Transverse colon (tissue), 4 donors: ENCODE results near the gene MRO. TPM values are rescaled to one million over a fixed set of nuclear protein-coding genes. Genes with fewer than 3 reads are reported as not detected.
"Not testable (repeated sequence)": the region's sequence is repeated elsewhere in the genome, so short reads cannot be mapped to it uniquely, and the experiment has no call there.

Experiments
- DNase-seq: peaks from one replicate; pipeline ENCODE4 v3.0.0-alpha.2; 2019
- H3K27ac ChIP-seq, 4 donors: fragments of 200-600 bp; sonication (generic); 2 replicates each; pipeline ENCODE4 v1.5.1; 2016 to 2018; ENCODE audit warnings: inconsistent platforms in 4 of 4
- H3K27me3 ChIP-seq: fragments of 200-600 bp; sonication (generic); 2 replicates; pipeline ENCODE4 v1.5.1; 2017; ENCODE audit warnings: inconsistent platforms
- H3K36me3 ChIP-seq, 4 donors: fragments of 200-600 bp; sonication (generic); 2 replicates each; pipeline ENCODE4 v1.5.1; 2017 to 2019; ENCODE audit warnings: inconsistent platforms in 4 of 4
- H3K4me1 ChIP-seq, 4 donors: fragments of 200-600 bp; sonication (generic); 2 replicates each; pipeline ENCODE4 v1.5.1; 2017 to 2020; ENCODE audit warnings: inconsistent platforms in 4 of 4
- H3K4me3 ChIP-seq, 4 donors: fragments of 200-600 bp; sonication (generic); 1 replicate in 1 of 4; 2 replicates in 3 of 4; pipeline versions ENCODE4 v1.5.1 to v1.6.1; 2017 to 2019; ENCODE audit warnings: inconsistent platforms in 4 of 4
- H3K9me3 ChIP-seq, 2 donors: fragments of 200-600 bp; sonication (generic); 2 replicates each; pipeline ENCODE4 v1.5.1; 2017 to 2019; ENCODE audit warnings: inconsistent platforms in 2 of 2
- EP300 ChIP-seq: sonication (generic); formaldehyde crosslinking; IDR thresholded peaks from one replicate; pipeline ENCODE4 v1.6.1; 2017; ENCODE audit warnings: antibody characterized with exemption, low read depth
- POLR2A ChIP-seq: fragments of 450-650 bp; IDR thresholded peaks from one replicate; pipeline ENCODE4 v1.6.1; 2016; ENCODE audit warnings: antibody characterized with exemption, mild to moderate bottlenecking, moderate library complexity
- POLR2AphosphoS5 ChIP-seq, 3 donors: sonication (generic); formaldehyde crosslinking; IDR thresholded peaks; one replicate each; pipeline ENCODE4 v1.6.1; 2016; ENCODE audit warnings: antibody characterized with exemption in 3 of 3
- WGBS, 2 donors: methylation state at CpG; one replicate each; pipeline ENCODE4 v1.1.5; 2018; ENCODE audit warnings: low coverage in 1 of 2; 5-methylcytosine and 5-hydroxymethylcytosine counted together
- in situ Hi-C, 4 donors: fragments of 200-750 bp; cut with MboI; loops; one replicate each; pipeline versions ENCODE4 v1.15.0 to v1.15.1; 2017; ENCODE audit warnings: low sequenced_read_pairs in 3 of 4, low pct_ligation_motif_present in 1 of 4, low pct_unique_long_range_greater_than_20kb in 1 of 4
- intact Hi-C: fragments of 100-400 bp; cut with DNase I; formaldehyde crosslinking; loops from one replicate; pipeline ENCODE4 v1.15.1; 2023; ENCODE audit warnings: low total_unique reads
- total RNA-seq, 4 donors: library from RNA; depleted of rRNA; stranded (reverse); fragments of >200 nt; gene quantifications; one replicate each; pipeline ENCODE4 v1.1.0, GENCODE V29; 2016
- TF ChIP-seq, protein P1 (sequence below), 5 experiments: fragments of 200-600 bp in 3 of 5; fragments of 450-650 bp in 2 of 5; sonication (generic) in 3 of 5; IDR thresholded peaks; 1 replicate in 2 of 5; 2 replicates in 3 of 5; pipeline ENCODE4 v1.5.1; 2016 to 2017; ENCODE audit warnings: antibody characterized with exemption in 5 of 5, inconsistent platforms in 3 of 5, mild to moderate bottlenecking in 2 of 5, moderate library complexity in 1 of 5

The MRO gene
- total RNA-seq, 4 donors from 2014 or later: 0.16 to 0.27 TPM; not detected in 2

- in situ Hi-C loops: loop anchor here in 3 of 4 donors (10.0 to 25.0 kb wide), 2 partner anchors 272 to 275 kb away; no protein-coding TSS in a partner anchor
- DNase-seq: no peak
- H3K27me3 ChIP-seq: no peaks in the 10 kb centered on the region
- no peaks in the 10 kb centered on the region for H3K36me3 ChIP-seq
- TF ChIP-seq POLR2AphosphoS5 (IDR thresholded peaks at IDR 0.05) (no peak), EP300 (no peak), POLR2A (no peak)
- TF ChIP-seq, protein P1, sequence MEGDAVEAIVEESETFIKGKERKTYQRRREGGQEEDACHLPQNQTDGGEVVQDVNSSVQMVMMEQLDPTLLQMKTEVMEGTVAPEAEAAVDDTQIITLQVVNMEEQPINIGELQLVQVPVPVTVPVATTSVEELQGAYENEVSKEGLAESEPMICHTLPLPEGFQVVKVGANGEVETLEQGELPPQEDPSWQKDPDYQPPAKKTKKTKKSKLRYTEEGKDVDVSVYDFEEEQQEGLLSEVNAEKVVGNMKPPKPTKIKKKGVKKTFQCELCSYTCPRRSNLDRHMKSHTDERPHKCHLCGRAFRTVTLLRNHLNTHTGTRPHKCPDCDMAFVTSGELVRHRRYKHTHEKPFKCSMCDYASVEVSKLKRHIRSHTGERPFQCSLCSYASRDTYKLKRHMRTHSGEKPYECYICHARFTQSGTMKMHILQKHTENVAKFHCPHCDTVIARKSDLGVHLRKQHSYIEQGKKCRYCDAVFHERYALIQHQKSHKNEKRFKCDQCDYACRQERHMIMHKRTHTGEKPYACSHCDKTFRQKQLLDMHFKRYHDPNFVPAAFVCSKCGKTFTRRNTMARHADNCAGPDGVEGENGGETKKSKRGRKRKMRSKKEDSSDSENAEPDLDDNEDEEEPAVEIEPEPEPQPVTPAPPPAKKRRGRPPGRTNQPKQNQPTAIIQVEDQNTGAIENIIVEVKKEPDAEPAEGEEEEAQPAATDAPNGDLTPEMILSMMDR (IDR thresholded peaks at IDR 0.05): no peak
- peaks cover 0 to 8% (median 2%) of the 10 kb centered on the region in 4 donors for H3K4me1 ChIP-seq
- 86 to 100% methylated on average over 1 to 3 of the region's 3 CpGs for WGBS, 2 donors
- no peaks in the 10 kb centered on the region for H3K9me3 ChIP-seq
- no peak overlapping the region for H3K4me3 ChIP-seq
- intact Hi-C loops: no loop called here
- no peak overlapping the region for H3K27ac ChIP-seq
Measured at GRCh38 chr18:50786864-50787263, 33.0 kb downstream of the MRO start.

DNA sequence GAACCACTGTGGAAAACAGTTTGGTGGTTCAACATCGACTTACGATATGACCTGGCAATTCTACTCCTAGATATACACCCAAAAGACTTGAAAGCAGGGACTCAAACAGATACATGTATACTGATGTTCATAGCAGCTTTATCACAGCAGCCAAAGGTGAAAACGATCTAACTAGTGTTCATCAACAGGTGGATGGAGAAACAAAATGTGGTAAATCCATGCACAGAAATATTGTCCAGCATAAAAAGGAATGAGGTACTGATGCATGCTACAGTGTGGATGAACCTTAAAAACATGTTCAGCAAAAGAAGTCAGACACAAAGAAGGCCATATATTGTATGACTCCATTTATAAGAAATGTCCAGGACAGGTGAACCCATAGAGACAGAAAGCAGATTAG, 36.3 kb downstream of the MRO start:
- Histone ChIP-seq H3K4me3 (no peak overlapping the region), H3K4me1 (no peaks in the 10 kb centered on the region), H3K9me3 (no peaks in the 10 kb centered on the region), H3K36me3 (no peaks in the 10 kb centered on the region), H3K27me3 (no peaks in the 10 kb centered on the region), H3K27ac (no peak overlapping the region)
- TF ChIP-seq, protein P1 (IDR thresholded peaks at IDR 0.05): no peak
- no peak for TF ChIP-seq EP300
- TF ChIP-seq POLR2AphosphoS5 (IDR thresholded peaks at IDR 0.05): no peak
- TF ChIP-seq POLR2A: no peak
- DNase-seq: no peak
- intact Hi-C loops: no loop called here
- in situ Hi-C loops: loop anchor here in 3 of 4 donors (10.0 to 25.0 kb wide), 2 partner anchors 269 to 271 kb away; no protein-coding TSS in a partner anchor
- WGBS, 2 donors: 55 to 88% methylated on average over 2 to 3 of the region's 3 CpGs

DNA sequence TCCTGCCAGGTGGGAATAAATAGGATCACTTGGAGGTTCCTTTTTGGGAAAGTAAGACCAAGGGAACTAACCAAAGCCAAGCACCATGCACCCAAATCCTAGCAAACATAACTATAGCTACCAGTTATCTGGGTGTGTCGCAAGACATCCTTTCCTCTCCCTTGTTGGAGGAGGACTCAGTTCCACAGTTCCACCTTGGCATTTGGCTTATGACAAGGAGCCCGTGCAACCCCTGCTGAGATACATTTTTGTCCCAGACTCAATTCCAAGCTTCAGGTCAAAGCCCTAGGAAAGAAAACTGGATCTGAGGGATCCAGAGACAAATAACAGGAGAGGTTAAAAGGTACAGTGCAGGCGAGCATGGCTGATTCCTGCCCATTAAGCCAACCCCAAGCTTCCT, 40.8 kb downstream of the MRO start:
- H3K27me3 ChIP-seq, DNase-seq, H3K9me3 ChIP-seq, intact Hi-C loops, H3K36me3 ChIP-seq, H3K4me3 ChIP-seq, H3K4me1 ChIP-seq, H3K27ac ChIP-seq: not testable (repeated sequence)
- in situ Hi-C loops: loop anchor here in 2 of 4 donors (25.0 kb wide), 1 partner anchor 267 kb away; no protein-coding TSS in a partner anchor
- 89% methylated on average over 3 of the region's 3 CpGs; no CpG with 5 or more reads in 1 of the 2 donors for WGBS, 2 donors

GRCh38 chr18:50776383-50776782, 43.4 kb downstream of the MRO start:
- Histone ChIP-seq H3K4me3 (no peak overlapping the region), H3K9me3 (no peaks in the 10 kb centered on the region), H3K27me3 (no peaks in the 10 kb centered on the region), H3K4me1 (no peaks in the 10 kb centered on the region), H3K27ac (no peak overlapping the region), H3K36me3 (no peaks in the 10 kb centered on the region)
- no peak for TF ChIP-seq POLR2A
- TF ChIP-seq EP300: no peak
- no peak for TF ChIP-seq POLR2AphosphoS5 (IDR thresholded peaks at IDR 0.05)
- TF ChIP-seq, protein P1 (IDR thresholded peaks at IDR 0.05): no peak
- in situ Hi-C loops (loop anchor here in 2 of 4 donors (25.0 kb wide), 1 partner anchor 264 kb away; no protein-coding TSS in a partner anchor), intact Hi-C loops (no loop called here)
- WGBS, 2 donors: 82 to 93% methylated on average over 2 to 4 of the region's 4 CpGs
- DNase-seq: no peak

DNA sequence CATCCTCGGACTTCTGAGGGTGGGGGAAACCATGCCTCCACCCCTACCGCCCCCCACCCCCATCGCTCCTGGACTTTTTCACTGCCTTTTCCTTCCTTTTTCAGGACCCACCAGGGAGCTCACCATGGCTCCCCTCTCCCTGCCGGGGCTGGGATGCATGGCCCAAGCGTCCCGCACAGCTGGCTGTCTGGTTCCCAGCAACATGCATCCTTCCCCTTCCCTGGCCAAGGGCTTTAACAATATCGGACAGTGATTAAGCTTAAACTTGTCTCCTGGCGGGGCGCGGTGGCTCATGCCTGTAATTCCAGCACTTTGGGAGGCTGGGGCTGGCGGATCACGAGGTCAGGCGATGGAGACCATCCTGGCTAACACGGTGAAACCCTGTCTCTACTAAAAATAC, 44.1 kb downstream of the MRO start:
- Histone ChIP-seq H3K36me3 (no peaks in the 10 kb centered on the region), H3K4me1 (no peaks in the 10 kb centered on the region), H3K9me3 (no peaks in the 10 kb centered on the region), H3K27me3 (no peaks in the 10 kb centered on the region), H3K4me3 (no peak overlapping the region), H3K27ac (no peak overlapping the region)
- WGBS, 2 donors: 88 to 92% methylated on average over 3 to 11 of the region's 14 CpGs
- intact Hi-C loops (no loop called here), in situ Hi-C loops (loop anchor here in 2 of 4 donors (25.0 kb wide), 1 partner anchor 263 kb away; no protein-coding TSS in a partner anchor)
- DNase-seq: no peak
- TF ChIP-seq POLR2A (no peak), POLR2AphosphoS5 (IDR thresholded peaks at IDR 0.05) (no peak), EP300 (no peak)
- TF ChIP-seq, protein P1 (IDR thresholded peaks at IDR 0.05): no peak
